Transverse colon (tissue), 3 donors: ENCODE data around the gene GPR32.
"Not testable (repeated sequence)": the region's sequence is repeated elsewhere in the genome, so short reads cannot be mapped to it uniquely, and the experiment has no call there.

Experiments
- POLR2A ChIP-seq: fragments of 450-650 bp; IDR thresholded peaks from one replicate; pipeline ENCODE4 v1.6.1; 2016; ENCODE audit warnings: antibody characterized with exemption, mild to moderate bottlenecking, moderate library complexity
- TF ChIP-seq, protein P1 (sequence below), 5 experiments: fragments of 200-600 bp in 3 of 5; fragments of 450-650 bp in 2 of 5; sonication (generic) in 3 of 5; IDR thresholded peaks; 1 replicate in 2 of 5; 2 replicates in 3 of 5; pipeline ENCODE4 v1.5.1; 2016 to 2017; ENCODE audit warnings: antibody characterized with exemption in 5 of 5, inconsistent platforms in 3 of 5, mild to moderate bottlenecking in 2 of 5, moderate library complexity in 1 of 5

GRCh38 chr19:50811622-50812238, 41.5 kb downstream of the GPR32 start:
- TF ChIP-seq, protein P1, sequence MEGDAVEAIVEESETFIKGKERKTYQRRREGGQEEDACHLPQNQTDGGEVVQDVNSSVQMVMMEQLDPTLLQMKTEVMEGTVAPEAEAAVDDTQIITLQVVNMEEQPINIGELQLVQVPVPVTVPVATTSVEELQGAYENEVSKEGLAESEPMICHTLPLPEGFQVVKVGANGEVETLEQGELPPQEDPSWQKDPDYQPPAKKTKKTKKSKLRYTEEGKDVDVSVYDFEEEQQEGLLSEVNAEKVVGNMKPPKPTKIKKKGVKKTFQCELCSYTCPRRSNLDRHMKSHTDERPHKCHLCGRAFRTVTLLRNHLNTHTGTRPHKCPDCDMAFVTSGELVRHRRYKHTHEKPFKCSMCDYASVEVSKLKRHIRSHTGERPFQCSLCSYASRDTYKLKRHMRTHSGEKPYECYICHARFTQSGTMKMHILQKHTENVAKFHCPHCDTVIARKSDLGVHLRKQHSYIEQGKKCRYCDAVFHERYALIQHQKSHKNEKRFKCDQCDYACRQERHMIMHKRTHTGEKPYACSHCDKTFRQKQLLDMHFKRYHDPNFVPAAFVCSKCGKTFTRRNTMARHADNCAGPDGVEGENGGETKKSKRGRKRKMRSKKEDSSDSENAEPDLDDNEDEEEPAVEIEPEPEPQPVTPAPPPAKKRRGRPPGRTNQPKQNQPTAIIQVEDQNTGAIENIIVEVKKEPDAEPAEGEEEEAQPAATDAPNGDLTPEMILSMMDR (IDR thresholded peaks at IDR 0.05), result not testable (repeated sequence)
- not testable (repeated sequence) for TF ChIP-seq POLR2A
